Astrocyte (in vitro differentiated cells and primary cell): ENCODE data around the gene CRYGA. TPM values are rescaled to one million over a fixed set of nuclear protein-coding genes. Genes with fewer than 3 reads are reported as not detected.

Experiments
- DNase-seq: peaks from one replicate; pipeline ENCODE4 v3.0.0-alpha.2; 2010; ENCODE audit warnings: low read depth
- FAIRE-seq: peaks from 2 replicates; lab custom pipeline; 2011; peaks lifted over from hg19 to GRCh38; lab: Jason Lieb, UNC
- H2AFZ ChIP-seq: 2 replicates; pipeline ENCODE4 v1.6.0; 2012; ENCODE audit warnings: low read depth, low read length, inconsistent platforms
- H3K27ac ChIP-seq: 2 replicates; pipeline ENCODE4 v1.5.1; 2011; ENCODE audit warnings: low read depth, low read length, inconsistent platforms
- H3K27me3 ChIP-seq: 2 replicates; pipeline ENCODE4 v1.6.0; 2011; ENCODE audit warnings: low read length, inconsistent platforms; ENCODE audit not compliant: insufficient read depth
- H3K36me3 ChIP-seq: 2 replicates; pipeline ENCODE4 v1.5.1; 2011; ENCODE audit warnings: low read length, inconsistent platforms; ENCODE audit not compliant: insufficient read depth
- H3K4me1 ChIP-seq: 2 replicates; pipeline ENCODE4 v1.5.1; 2011; ENCODE audit warnings: low read length, inconsistent platforms; ENCODE audit not compliant: insufficient read depth
- H3K4me2 ChIP-seq: 2 replicates; pipeline ENCODE4 v1.6.0; 2012; ENCODE audit warnings: low read length, inconsistent platforms
- H3K4me3 ChIP-seq: 2 replicates; pipeline ENCODE4 v1.5.1; 2011; ENCODE audit warnings: low read depth, mild to moderate bottlenecking, low read length, inconsistent platforms; ENCODE audit not compliant: insufficient read depth
- H3K79me2 ChIP-seq: 2 replicates; pipeline ENCODE4 v1.6.0; 2012; ENCODE audit warnings: mild to moderate bottlenecking, low read length, inconsistent platforms; ENCODE audit not compliant: insufficient read depth
- H3K9ac ChIP-seq: 2 replicates; pipeline ENCODE4 v1.6.0; 2012; ENCODE audit warnings: mild to moderate bottlenecking, low read length, inconsistent platforms
- H3K9me3 ChIP-seq: 2 replicates; pipeline ENCODE4 v1.5.1; 2012; ENCODE audit warnings: low read depth, mild to moderate bottlenecking, low read length, inconsistent platforms; ENCODE audit not compliant: insufficient read depth
- H4K20me1 ChIP-seq: 2 replicates; pipeline ENCODE4 v1.6.0; 2012; ENCODE audit warnings: low read length, inconsistent platforms; ENCODE audit not compliant: insufficient read depth
- H3K27ac Mint-ChIP-seq: one replicate; pipeline ENCODE4 v1.8.0; 2021; ENCODE audit warnings: mild to moderate bottlenecking, mixed read lengths; ENCODE audit not compliant: unreplicated experiment
- H3K27me3 Mint-ChIP-seq: one replicate; pipeline ENCODE4 v1.8.0; 2021; ENCODE audit warnings: low read depth, mixed read lengths; ENCODE audit not compliant: unreplicated experiment
- H3K36me3 Mint-ChIP-seq: one replicate; pipeline ENCODE4 v1.8.0; 2021; ENCODE audit warnings: low read depth, mixed read lengths; ENCODE audit not compliant: unreplicated experiment
- H3K4me1 Mint-ChIP-seq: one replicate; pipeline ENCODE4 v1.8.0; 2021; ENCODE audit warnings: low read depth, mixed read lengths; ENCODE audit not compliant: unreplicated experiment
- H3K4me3 Mint-ChIP-seq: one replicate; pipeline ENCODE4 v1.8.0; 2021; ENCODE audit warnings: mild to moderate bottlenecking, moderate library complexity, mixed read lengths; ENCODE audit not compliant: unreplicated experiment
- H3K9me3 Mint-ChIP-seq: one replicate; pipeline ENCODE4 v1.8.0; 2021; ENCODE audit warnings: mild to moderate bottlenecking, mixed read lengths; ENCODE audit not compliant: unreplicated experiment
- EZH2 ChIP-seq: IDR thresholded peaks from 2 replicates; pipeline ENCODE4 v1.6.1; 2012; ENCODE audit warnings: mild to moderate bottlenecking, low read length, inconsistent platforms; ENCODE audit not compliant: insufficient read depth
- total RNA-seq: library from RNA; stranded (reverse); gene quantifications from 2 replicates; pipeline ENCODE4 v1.2.1, GENCODE V29; 2021
- TF ChIP-seq, protein P1 (sequence below): IDR thresholded peaks from 2 replicates; pipeline ENCODE4 v1.5.1; 2011; ENCODE audit warnings: low read depth, mild to moderate bottlenecking, inconsistent platforms, low read length, moderate library complexity; ENCODE audit not compliant: insufficient read depth

CRYGA gene
- total RNA-seq, 1 donor from 2014 or later = not detected

GRCh38 chr2:208150094-208150493, 13.3 kb downstream of the CRYGA start:
- Histone ChIP-seq H3K9me3 (no peaks in the 10 kb centered on the region), H3K4me1 (no peaks in the 10 kb centered on the region), H3K27me3 (no peaks in the 10 kb centered on the region), H3K27ac (no peak overlapping the region), H3K4me2 (no peak overlapping the region), H3K79me2 (no peaks in the 10 kb centered on the region), H4K20me1 (no peaks in the 10 kb centered on the region), H2AFZ (no peak overlapping the region), H3K36me3 (no peaks in the 10 kb centered on the region), H3K4me3 (no peak overlapping the region), H3K9ac (no peak overlapping the region)
- H3K4me1 Mint-ChIP-seq = no peaks in the 10 kb centered on the region
- DNase-seq (no peak), FAIRE-seq (no peak)
- H3K9me3 Mint-ChIP-seq = peaks cover 3% of the 10 kb centered on the region
- TF ChIP-seq, protein P1, sequence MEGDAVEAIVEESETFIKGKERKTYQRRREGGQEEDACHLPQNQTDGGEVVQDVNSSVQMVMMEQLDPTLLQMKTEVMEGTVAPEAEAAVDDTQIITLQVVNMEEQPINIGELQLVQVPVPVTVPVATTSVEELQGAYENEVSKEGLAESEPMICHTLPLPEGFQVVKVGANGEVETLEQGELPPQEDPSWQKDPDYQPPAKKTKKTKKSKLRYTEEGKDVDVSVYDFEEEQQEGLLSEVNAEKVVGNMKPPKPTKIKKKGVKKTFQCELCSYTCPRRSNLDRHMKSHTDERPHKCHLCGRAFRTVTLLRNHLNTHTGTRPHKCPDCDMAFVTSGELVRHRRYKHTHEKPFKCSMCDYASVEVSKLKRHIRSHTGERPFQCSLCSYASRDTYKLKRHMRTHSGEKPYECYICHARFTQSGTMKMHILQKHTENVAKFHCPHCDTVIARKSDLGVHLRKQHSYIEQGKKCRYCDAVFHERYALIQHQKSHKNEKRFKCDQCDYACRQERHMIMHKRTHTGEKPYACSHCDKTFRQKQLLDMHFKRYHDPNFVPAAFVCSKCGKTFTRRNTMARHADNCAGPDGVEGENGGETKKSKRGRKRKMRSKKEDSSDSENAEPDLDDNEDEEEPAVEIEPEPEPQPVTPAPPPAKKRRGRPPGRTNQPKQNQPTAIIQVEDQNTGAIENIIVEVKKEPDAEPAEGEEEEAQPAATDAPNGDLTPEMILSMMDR = no peak
- TF ChIP-seq EZH2 = no peak
- H3K36me3 Mint-ChIP-seq = no peaks in the 10 kb centered on the region
- H3K4me3 Mint-ChIP-seq = no peak overlapping the region
- H3K27ac Mint-ChIP-seq = no peak overlapping the region
- no peaks in the 10 kb centered on the region for H3K27me3 Mint-ChIP-seq

DNA sequence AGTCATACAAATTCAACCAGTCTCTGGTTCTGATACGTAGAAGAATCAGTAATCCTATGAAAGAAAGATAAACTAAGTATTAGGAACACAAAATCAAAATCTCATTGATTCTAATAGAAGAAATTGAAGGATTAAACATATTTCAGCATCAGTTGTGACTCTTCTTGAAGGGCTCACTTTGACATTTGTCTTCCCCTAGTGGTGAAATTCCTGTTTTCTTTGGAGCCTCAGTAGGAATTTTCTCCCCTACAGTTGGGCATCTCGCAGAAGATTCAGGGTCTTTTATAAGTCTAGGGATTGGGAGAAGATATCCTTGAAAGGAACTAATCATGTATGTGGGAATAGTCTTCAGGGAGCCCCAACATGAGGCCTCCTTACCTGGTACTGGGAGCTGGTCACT, 14.6 kb downstream of the CRYGA start:
- Histone ChIP-seq H3K9me3 (no peaks in the 10 kb centered on the region), H3K4me1 (no peaks in the 10 kb centered on the region), H3K27ac (no peak overlapping the region), H2AFZ (no peak overlapping the region), H3K36me3 (no peaks in the 10 kb centered on the region), H3K4me2 (no peak overlapping the region), H3K4me3 (no peak overlapping the region), H4K20me1 (no peaks in the 10 kb centered on the region), H3K27me3 (no peaks in the 10 kb centered on the region), H3K9ac (no peak overlapping the region), H3K79me2 (no peaks in the 10 kb centered on the region)
- H3K4me3 Mint-ChIP-seq = no peak overlapping the region
- H3K4me1 Mint-ChIP-seq = no peaks in the 10 kb centered on the region
- H3K27ac Mint-ChIP-seq = no peak overlapping the region
- H3K36me3 Mint-ChIP-seq = no peaks in the 10 kb centered on the region
- TF ChIP-seq EZH2 = no peak
- TF ChIP-seq, protein P1 = peak; percentile 9
- no peaks in the 10 kb centered on the region for H3K27me3 Mint-ChIP-seq
- H3K9me3 Mint-ChIP-seq = peaks cover 5% of the 10 kb centered on the region
- DNase-seq (no peak), FAIRE-seq (no peak)

DNA sequence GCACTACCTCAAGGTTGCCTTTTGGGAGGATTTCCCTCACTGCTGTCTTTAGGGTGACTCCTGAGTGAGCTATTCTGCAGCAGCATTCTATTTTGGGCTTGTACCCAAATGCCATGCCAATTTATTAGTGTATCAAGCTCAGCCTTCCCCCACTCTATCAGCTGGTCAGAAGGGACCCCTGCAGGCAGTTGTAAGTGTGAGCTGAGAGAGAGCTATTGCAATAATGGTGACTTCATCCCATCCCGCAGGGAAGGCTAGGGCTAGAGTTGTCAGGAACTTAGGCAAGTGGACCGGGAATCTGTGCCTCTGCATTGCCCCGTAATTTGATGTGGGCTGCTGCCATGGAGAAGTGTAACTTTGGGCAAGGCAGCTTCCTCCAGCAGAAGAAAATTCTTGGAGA, 15.6 kb downstream of the CRYGA start:
- Histone ChIP-seq H3K36me3 (no peaks in the 10 kb centered on the region), H3K79me2 (no peaks in the 10 kb centered on the region), H3K27me3 (no peaks in the 10 kb centered on the region), H3K4me2 (no peak overlapping the region), H4K20me1 (no peaks in the 10 kb centered on the region), H2AFZ (no peak overlapping the region), H3K4me3 (no peak overlapping the region), H3K27ac (no peak overlapping the region), H3K4me1 (no peaks in the 10 kb centered on the region), H3K9me3 (no peaks in the 10 kb centered on the region), H3K9ac (no peak overlapping the region)
- Mint-ChIP-seq H3K4me1 (no peaks in the 10 kb centered on the region), H3K4me3 (no peak overlapping the region), H3K27ac (no peak overlapping the region), H3K27me3 (no peaks in the 10 kb centered on the region), H3K9me3 (peaks cover 5% of the 10 kb centered on the region), H3K36me3 (no peaks in the 10 kb centered on the region)
- FAIRE-seq (no peak), DNase-seq (no peak)
- TF ChIP-seq, protein P1 = no peak
- TF ChIP-seq EZH2 = no peak
